Measurements from ENCODE around the gene FBXO36.
"Not testable (repeated sequence)": the region's sequence is repeated elsewhere in the genome, so short reads cannot be mapped to it uniquely, and the experiment has no call there.

Gene FBXO36

GRCh38 chr2:229922449-229923386, at the start of gene FBXO36:
FBXO36 (plus strand) TSS chr2:229922503; CDS start chr2:229922514, 11 bp downstream.
- peak; percentile 86 for DNase-seq

- DNase-seq: no peak
Measured at GRCh38 chr2:229873123-229873581, 49.2 kb upstream of the FBXO36 start.

- DNase-seq: no peak
Measured at GRCh38 chr2:229874647-229875046, 47.7 kb upstream of the FBXO36 start.

- no peak for DNase-seq
Measured at GRCh38 chr2:229875549-229875948, 46.8 kb upstream of the FBXO36 start.

DNA sequence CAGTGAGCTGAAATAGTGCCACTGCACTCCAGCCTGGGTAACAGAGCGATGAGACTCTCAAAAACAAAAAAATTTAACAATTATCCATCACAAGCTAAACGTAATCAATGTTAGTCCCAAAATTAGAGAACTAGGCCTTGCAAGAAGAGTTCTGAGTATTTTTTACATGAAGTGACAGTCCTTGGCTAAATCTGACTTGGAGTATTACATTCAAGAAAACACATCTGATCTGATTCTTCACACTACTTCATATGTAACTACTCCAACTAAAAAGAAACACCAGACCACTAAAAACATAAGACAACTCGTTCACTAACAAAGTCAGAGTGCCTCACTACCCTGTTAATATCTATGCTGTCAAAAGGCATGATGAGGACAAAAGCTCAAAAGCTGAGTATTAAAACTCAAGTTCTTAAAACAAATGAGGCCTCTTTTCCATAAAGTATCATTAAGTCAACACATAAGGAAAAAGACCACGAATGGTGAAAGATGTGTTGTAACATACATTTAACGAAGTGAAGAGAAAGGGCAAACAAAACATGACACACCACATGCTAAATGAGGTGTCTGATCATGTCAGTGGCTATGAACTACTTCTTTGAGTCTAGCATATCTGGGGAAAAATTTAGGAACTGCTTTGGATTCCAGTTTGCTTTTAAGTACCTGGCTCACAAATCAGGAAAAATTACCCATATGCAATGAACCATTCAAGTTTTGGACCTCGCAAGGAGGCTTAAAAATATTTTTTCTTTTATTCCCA, 42.9 kb upstream of the FBXO36 start:
- DNase-seq: no peak

- DNase-seq: no peak
Measured at GRCh38 chr2:229880892-229881586, 41.3 kb upstream of the FBXO36 start.

- DNase-seq: no peak
Measured at GRCh38 chr2:229882583-229882982, 39.7 kb upstream of the FBXO36 start.

DNA sequence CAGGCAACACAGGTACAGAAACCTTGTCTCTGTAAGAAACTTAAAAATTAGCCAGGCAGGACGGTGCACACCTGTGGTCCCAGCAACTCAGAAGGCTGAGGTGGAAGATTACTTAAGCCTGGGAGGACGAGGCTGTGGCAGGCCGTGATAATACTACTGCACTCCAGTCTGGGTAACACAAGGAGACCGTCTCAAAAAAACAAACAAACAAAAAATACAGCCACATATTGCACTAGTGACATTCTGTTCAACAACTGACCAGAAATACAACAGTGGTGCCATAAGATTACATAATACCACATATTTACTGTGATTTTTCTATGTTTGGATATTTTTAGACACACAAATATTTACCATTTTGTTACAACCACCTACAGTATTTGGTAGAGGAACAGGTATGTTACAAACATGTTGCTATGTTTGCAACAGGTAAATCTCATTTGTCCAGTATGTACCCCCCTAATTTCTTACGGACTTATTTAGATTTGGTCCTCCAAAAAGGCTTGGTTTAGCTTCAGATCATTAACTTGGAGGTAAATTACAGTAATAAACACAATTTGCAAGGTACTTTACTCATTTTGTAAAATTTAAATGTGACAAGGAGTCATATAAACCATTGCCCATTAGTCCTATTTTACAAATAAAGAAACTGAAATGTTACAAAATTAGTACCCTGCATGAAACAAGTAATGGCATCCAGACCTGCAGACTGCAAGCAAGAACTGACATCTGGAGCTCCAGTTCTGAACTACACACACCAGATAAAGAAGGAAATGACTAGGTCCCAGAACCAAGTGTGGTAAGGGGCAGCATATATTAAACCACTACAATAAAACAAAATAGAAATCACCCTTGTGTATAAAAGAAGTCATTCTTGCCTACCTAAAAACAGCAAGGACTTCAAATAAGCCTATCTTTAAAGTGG, 37.3 kb upstream of the FBXO36 start:
- DNase-seq: no peak

DNA sequence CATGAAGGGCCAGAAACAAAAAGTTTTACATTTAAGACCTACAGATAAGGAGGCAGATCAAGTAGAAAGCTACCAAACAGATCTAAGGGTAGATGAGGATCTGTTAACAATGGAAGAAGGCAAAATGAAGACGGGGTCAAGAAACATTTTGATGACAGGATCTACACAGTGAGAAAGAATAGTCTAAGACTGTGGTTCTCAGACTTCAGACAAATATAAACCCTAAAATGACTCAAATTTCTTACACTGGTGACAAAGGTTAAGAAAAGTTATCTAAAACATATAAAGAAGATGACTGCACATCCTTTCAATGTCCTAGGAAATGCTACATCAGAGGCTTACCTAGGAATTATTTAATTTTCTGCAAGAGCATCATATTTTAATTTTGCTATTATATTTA, 34.9 kb upstream of the FBXO36 start:
- DNase-seq: no peak

DNA sequence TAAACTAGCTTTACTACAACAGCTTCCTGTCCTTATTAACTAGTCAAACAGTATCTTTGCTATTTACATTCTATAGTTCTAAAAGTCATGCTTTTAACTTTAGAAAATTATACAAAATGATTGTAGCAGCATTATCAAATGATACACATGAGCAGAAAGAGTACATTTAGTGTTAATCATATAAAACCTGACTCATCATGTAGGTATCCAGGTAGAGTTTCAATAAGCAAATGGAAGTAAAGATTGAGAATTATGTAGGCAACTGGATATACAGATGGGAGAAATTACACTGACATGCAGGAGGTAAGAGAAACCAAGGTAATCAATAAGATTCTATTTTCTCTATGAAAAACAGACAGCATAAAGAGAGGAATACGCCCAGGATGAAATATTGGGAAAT, 34.3 kb upstream of the FBXO36 start:
- DNase-seq: no peak

- no peak for DNase-seq
Measured at GRCh38 chr2:229889023-229889422, 33.3 kb upstream of the FBXO36 start.

GRCh38 chr2:229896857-229897256, 25.4 kb upstream of the FBXO36 start:
- no peak for DNase-seq

DNA sequence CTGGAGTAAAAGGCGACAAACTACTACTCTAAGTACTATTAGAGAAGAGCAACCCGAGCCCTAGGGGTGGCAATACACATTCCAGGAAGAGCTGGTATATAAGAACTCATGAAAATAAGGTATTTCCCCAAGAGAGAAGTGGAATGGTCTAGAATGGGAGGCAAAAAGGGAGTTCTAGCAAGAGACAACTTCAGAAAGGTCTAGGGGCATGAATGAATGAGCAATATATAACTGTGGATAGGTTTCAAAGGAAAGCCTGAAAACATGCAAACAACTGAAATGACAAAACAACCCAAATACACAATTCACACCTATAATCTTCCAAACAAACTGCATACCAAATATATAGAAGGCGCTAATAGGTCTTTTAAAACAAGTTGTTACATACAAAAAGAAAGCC, 22.7 kb upstream of the FBXO36 start:
- no peak for DNase-seq

GRCh38 chr2:229900012-229900411, 22.3 kb upstream of the FBXO36 start:
- no peak for DNase-seq

GRCh38 chr2:229900514-229900913, 21.8 kb upstream of the FBXO36 start:
- DNase-seq: not testable (repeated sequence)

DNA sequence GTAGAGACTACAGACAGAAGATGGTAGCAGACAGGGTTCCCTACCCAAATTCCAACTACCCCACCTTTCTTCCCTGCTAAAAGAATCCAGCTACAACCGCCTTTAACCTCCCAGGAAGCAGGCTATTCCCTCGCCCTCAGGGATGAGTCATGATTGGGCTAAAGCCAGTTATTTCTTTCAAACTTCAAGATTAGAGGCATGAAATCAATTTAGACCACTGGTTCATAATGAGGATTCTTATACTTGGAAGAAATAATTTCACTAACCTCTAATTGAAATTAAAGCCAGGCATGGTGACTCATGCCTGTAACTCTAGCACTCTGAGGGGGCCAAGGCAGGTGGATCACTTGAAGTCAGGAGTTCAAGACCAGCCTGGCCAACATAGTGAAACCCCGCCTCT, 20.5 kb upstream of the FBXO36 start:
- no peak for DNase-seq

- DNase-seq: no peak
Measured at GRCh38 chr2:229903037-229903436, 19.3 kb upstream of the FBXO36 start.

DNA sequence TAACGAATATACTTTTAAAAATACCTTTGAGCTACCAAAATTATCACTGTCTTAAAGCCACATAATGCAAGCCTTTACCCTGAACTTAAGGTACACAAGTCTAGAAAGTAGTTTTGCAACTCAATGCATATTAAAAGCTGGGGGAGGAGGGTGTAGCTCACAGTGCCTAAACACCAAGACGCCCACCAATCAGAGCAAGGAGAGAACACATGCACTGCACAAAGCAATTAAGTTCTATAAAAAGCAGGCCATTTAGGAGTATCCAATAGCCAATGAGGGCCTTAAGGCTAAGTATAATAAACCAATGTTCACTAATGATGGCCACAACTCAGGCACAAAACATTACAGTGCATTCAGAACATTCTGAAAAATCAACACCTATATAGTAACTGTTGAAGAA, 16.7 kb upstream of the FBXO36 start:
- no peak for DNase-seq

GRCh38 chr2:229909090-229909489, 13.2 kb upstream of the FBXO36 start:
- DNase-seq: no peak

DNA sequence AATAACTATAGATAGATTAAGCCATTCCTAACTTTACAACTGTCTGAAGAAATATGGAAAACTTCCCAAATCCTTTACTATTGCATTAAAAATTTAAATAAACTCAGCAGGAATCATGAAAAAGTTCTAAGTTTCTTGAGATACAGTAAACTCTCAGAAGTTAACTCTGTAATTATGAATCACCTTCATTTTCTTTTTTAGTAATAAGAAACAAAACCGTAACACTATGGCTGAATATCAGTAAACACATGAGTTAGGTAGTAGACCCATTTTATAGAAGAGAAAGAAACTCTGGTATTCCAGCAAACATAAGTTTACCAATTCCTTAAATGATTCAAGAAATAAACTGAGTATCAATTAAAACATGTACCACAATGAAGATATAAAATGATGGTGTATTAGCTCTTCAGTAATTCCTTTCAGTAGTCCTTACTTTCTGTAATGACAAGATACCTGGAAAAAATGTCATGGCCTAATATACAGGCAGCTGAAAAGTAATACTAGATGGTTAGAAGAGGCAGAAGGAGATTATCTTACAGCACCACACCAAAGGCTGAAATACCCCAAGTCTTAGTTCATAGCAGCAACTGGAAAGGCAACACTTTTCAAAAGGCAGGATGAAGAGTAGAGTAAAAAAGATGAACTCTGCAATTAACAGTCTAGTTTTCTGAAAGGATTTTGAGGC, 12.0 kb upstream of the FBXO36 start:
- no peak for DNase-seq

DNA sequence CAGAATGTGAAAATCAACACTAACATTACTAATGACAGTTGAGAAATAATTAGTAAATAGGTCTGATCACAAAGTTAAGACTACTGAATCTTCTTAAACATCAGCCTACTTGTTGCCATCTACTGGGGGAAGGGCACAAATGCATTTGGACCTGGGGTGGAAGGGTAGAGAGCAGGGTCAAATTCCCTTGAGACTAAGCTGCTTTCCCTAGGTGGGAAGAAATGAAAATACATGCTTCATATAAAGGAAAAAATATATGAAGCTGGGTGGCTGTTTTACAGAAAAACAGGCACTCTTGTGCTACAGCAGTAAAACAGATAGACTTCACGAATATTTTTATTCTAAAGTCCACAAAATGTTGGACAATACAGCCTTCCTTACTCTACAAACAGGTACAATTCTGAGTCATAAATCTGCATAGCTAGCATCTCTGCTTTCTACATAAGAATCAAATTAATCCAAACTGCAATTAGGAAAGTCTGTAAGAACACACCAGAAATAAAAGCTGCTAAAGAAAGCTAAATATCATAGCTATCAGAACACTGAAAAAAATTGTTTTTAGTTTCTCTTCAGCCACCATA, 11.4 kb upstream of the FBXO36 start:
- DNase-seq: no peak
